SH-SY5Y (cell line): ENCODE data around the gene MBD3L2B.

Experiments
- GATA2 ChIP-seq: IDR thresholded peaks from 2 replicates; pipeline ENCODE4 v1.6.1; 2011; ENCODE audit warnings: mild to moderate bottlenecking, low read depth, low read length
- GATA3 ChIP-seq: IDR thresholded peaks from 2 replicates; pipeline ENCODE4 v1.6.1; 2011; ENCODE audit warnings: low read depth, mild to moderate bottlenecking, low read length, moderate library complexity

Gene MBD3L2B

GRCh38 chr19:7010722-7011593, 10.3 kb downstream of the MBD3L2B start:
- TF ChIP-seq GATA2 (no peak), GATA3 (no peak)

DNA sequence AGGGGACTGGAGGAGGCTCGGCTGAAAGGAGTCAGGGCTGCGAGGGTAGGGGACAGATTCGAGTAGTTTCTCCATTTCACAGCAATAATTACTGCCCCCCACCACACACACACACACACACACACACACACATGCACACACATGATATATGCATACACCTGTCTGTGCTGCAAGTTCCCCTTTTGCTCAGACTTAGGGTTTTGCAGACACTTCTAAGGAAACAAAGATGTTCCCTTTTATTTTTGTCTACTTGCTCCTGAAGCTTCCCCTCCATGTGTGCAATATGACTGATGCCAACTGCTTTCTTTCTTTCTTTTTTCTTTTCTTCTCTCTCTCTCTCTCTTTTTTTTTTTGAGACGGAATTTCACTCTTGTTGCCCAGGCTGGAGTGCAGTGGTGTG, 13.4 kb downstream of the MBD3L2B start:
- TF ChIP-seq GATA3 (no peak), GATA2 (no peak)

DNA sequence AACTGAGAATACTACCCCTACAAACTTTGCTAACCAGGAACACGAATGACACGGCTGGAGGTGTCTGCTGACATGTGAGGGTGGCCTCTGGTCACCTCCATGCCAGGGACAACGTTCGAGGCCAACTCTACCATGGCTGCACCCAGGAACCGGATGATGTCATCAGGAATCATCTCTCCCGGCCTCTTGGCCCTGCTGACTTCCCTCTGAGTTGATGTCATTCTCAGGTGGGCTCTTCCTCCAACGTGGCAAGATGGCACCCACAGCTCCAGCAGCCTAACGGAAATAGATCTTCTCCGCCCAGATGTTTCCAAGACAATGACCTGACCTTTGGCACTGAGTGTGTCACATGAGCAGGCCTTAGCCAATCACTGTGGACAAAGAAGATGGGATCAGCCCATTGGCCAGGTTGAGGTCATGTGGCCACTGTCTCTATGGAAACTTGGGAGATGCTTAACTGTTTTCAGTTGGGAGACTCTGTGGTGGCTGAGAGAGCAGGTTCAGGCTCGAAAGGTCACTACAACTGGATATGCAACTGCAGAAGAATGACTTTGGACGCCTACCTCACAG, 15.0 kb downstream of the MBD3L2B start:
- no peak for TF ChIP-seq GATA3
- TF ChIP-seq GATA2: no peak

DNA sequence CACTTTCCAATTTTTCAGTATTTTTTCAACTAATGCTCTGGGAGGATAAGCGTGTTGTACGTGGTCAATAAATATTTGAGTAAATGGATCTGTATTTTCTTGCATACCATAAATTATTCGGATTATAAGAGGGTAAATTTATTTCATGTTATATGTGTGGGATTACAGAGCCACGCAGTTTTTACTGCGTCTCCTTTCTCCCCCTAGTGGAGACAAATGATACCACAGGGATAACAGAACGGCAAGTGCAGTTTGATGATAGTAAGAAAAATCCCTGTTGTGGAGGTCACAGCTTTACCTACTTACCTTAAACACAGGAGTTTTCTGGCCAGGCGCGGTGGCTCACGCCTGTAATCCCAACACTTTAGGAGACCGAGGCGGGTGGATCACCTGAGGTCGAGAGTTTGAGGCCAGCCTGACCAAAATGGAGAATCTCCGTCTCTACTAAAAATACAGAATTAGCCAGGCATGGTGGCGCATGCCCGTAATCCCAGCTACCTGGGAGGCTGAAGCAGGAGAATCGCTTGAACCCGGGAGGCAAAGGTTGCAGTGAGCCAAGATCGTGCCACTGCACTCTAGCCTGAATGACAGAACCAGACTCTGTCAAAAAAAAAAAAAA, 16.8 kb downstream of the MBD3L2B start:
- TF ChIP-seq GATA3: no peak
- TF ChIP-seq GATA2: no peak

DNA sequence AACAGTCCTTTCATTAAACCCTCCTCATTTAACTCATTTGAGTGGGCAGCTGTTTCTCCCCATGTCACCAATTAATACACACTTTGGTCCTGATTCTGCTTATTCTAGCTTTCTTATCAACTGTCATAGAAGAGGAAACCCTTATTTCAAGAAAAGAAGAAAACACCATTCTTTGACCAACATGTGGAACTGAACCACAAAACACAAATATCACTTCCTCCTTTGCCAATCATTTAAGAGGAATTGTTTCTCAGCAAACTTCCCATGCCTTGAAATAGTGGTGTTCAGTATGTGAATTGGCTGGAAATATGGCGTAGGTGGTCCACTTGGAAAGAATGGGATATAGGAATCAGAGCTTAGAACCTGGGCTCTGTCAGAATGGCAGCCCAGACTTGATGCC, 20.4 kb downstream of the MBD3L2B start:
- TF ChIP-seq GATA3 (no peak), GATA2 (no peak)

GRCh38 chr19:7000333-7000732, 20.9 kb downstream of the MBD3L2B start:
- TF ChIP-seq GATA3 (no peak), GATA2 (no peak)

DNA sequence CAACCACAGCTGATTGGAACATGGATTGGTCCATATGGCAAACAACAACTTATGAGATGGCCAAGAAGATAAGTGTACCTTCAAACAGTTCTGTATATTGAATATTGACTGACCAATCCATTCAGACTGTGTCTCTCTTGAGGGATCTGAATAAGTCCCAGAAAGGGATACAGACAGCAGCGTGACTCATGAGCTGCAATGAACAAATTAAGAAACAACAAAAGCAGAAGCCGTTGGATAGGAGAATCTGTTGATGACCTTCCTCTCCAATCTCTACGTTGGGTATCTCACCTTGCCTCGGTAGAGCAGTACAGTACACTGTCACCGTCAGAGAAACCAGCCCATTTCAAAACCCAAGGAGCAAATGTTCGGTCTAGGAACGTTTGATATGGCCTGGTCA, 21.3 kb downstream of the MBD3L2B start:
- TF ChIP-seq GATA3: no peak
- TF ChIP-seq GATA2: no peak

- TF ChIP-seq GATA2 (no peak), GATA3 (no peak)
These were observed 23.4 kb downstream of the MBD3L2B start for GRCh38 chr19:6997679-6998445.

DNA sequence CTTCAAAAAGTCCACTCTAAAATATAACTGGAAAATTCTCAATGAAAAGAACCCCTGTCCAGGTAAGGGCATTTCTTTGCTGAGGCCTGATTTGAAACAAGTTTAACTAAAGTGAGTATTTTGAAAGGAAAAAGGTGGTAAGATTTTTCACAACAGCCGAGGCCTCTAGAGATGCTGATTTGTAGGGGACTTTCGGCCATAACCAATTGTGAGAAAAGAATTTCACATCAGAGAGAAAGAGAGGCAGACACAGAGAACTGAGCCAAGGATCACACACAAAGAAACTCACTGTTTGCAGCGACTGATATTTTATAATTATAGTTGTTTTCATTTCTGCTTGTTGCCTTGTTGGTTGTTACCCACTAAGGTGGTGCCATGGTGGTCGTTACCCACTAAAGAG, 24.4 kb downstream of the MBD3L2B start:
- TF ChIP-seq GATA2: no peak
- TF ChIP-seq GATA3: no peak

GRCh38 chr19:6995054-6995453, 26.2 kb downstream of the MBD3L2B start:
- no peak for TF ChIP-seq GATA3

- TF ChIP-seq GATA3: no peak
- no peak for TF ChIP-seq GATA2
These were observed 33.0 kb downstream of the MBD3L2B start for GRCh38 chr19:6988257-6988656.

DNA sequence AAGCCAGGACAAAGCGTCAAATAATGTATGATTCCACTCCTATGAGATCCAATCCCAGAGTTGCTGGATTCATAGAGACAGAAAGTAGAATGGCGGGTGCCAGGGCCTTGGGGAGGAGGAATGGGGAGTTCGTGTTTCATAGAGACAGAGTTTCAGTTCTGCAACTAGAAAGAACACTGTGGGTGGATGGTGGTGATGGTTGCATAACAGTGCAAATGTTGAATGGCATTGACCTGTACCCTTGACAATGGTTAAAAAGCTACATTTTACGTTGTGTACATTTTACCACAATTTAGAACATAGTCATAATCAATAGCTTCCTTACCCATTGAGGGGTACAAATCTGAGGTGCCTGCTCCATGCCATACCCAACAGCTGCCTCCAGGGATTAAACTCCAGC, 33.4 kb downstream of the MBD3L2B start:
- TF ChIP-seq GATA3 (no peak), GATA2 (no peak)

DNA sequence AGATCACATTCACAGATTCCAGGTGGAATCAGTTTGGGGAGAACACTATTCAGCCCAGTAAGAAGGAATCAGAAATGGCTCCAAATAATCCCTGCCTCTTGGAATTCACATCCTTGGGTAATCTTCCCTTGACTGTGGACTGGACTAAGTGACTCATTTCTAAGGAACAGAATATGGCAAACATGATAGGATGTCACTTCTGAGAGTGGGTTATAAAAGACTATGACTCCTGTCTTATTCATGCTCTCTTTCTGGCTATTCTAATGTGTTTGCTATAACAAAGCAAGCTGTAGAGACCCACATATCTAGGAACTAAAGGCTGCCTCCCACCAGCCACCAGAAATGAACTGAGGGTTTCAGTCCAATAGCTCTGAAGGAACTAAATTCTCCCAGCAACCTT, 37.8 kb downstream of the MBD3L2B start:
- no peak for TF ChIP-seq GATA2
- TF ChIP-seq GATA3: no peak

DNA sequence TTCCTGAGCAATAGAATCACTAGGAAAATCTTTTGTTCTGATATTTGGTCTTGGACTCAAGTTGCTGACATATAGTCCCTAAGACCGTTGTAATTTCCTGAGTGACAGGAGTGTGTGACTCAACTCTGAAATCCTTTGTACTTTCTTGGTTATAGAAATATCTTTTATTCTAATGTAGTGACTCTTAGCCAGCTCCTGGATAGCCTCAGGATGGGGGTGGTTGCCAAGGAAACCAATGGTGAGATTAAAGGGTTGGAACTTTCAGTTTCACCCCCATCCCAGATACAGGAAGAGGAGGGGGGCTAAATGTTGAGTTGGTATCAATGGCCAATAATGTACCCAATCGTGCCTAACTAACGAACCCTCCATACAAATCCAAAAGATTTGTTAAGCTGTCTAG, 41.8 kb downstream of the MBD3L2B start:
- TF ChIP-seq GATA2 (no peak), GATA3 (no peak)

DNA sequence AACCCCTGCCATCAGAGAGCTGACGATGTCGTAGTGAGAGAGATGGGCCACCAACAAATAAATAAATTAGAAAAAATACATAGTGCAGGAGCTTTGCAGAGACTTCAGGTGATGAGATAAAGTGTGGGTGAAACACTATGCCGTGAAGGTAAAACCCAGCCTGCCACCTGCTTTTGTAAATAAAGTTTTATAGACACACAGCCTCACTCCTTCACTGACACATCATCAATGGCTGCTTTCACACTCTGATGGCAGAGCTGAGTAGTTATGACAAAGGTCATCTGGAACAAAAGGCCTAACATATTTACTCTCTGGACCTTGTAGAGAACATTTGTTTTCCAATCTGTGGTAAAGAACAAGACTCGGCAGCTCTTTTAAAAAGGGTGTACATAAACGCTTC, 45.0 kb downstream of the MBD3L2B start:
- TF ChIP-seq GATA3 (no peak), GATA2 (no peak)
